Measurements from ENCODE around the gene RFC5.
"Not testable (repeated sequence)": the region's sequence is repeated elsewhere in the genome, so short reads cannot be mapped to it uniquely, and the experiment has no call there.

The RFC5 gene, protein sequence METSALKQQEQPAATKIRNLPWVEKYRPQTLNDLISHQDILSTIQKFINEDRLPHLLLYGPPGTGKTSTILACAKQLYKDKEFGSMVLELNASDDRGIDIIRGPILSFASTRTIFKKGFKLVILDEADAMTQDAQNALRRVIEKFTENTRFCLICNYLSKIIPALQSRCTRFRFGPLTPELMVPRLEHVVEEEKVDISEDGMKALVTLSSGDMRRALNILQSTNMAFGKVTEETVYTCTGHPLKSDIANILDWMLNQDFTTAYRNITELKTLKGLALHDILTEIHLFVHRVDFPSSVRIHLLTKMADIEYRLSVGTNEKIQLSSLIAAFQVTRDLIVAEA
- total RNA-seq = 8.7 to 11.4 reads per million in 2 donors

DNA sequence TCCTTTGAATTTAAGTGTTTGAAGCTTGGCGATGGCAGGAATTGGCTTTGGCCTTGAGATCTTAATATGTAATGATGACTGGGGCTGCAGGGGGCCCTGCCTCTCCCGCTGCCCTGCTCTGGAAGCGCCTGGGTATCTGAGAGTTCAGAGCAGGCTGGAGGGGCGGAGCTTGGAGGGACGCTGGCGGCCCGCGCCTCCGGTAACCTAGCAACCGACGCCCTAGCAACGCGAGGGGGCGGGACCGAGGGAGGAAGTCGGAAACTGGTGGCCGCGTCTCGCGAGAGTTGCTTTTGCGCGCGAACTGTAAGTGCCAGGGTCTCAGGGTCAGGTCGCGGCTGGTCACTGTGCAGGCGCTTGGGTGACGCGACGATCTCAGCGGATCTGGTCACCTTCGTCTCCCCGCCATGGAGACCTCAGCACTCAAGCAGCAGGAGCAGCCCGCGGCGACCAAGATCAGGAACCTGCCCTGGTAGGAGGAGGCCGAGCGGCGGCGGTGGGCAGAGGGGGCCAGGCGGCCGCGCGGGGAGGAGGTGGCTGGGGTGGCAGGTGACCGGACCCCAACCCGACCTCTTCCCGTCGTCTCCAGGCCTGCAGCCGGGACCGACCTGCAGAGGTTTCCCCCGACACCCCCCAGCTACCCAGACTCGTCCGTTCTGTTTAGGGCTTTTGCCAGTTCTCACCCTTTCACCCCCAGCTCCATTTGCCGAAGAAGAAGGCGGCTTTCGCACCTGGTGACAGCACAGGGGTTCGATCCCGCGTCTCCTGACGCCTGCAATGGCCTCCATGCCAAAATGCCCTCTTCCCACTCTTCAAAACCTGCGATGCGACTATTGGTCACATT, at the start of gene RFC5:
Gene RFC5 (plus strand): TSS at position 280 of the 841 bp plus-strand sequence. CDS start 125 bp downstream, at position 405.
- DNase-seq = peak; percentile 92 to 97 (median 97)

DNA sequence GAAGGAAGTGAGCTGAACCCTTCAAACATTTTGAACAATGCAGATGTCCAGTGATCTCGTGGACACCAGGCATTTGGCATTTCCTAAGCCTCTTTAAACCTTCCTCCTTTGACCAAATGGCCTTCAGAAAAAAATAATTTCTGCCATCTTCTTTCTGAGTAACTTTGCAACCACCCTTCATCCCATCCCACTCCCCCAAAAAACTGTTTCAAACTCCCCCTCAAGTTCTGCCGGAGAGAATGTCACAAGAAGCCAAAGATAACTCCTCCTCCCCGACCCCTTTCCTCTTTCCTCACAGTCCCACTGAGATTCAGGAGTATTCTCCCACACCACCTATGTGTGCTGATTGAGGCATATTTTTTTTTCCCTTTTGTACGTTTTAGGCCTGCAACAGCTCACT, 49.5 kb upstream of the RFC5 start:
- no peak for DNase-seq

DNA sequence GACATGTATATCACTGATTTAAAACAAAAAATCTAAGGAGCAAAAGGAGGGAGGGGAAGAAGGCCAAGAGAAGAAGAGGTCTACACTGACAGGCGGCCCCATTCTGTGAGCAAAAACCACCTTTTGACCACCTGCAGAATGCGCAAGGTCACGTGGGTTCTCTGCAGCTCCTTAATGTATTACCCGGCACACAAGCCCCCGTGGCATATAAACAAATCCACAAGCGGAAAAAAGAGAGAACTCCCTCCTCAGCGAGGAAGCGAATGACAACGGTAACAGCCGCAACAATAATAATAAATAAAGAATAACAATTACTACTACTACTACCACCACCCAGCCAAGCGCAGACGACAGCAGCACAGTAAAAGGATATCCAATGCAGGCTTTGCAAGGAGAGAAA, 49.0 kb upstream of the RFC5 start:
- DNase-seq = no peak

DNA sequence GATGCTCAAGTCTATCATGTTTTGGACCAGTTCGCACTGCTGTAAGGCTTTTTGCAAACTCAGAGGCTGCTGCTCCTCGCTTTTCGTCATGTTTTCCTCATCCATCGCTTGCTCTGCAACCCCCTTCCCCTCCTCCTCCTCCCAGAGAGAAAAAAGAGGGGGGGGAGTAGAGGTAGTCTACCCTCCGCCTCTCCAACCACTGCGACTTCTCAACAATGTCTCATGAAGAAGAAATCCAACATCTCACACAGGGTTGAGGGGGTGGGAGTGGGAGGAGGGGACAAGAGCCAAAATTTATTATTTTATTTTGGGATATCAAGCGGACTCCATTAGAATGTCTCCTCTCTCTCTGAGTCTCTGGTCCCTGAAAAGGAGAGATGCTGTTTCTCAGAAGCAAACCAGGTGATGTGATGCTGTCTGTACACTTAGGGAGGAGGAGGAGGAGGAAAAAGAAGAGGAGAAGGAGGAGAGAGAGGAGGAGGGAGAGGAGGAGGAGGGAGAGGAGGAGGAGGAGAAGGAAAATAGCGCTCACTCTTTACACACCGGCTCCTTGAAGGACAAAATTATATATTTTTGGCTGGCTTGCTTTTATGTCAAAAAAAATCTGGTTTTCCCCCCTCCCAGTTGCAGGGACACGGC, 48.2 kb upstream of the RFC5 start:
- no peak for DNase-seq

DNA sequence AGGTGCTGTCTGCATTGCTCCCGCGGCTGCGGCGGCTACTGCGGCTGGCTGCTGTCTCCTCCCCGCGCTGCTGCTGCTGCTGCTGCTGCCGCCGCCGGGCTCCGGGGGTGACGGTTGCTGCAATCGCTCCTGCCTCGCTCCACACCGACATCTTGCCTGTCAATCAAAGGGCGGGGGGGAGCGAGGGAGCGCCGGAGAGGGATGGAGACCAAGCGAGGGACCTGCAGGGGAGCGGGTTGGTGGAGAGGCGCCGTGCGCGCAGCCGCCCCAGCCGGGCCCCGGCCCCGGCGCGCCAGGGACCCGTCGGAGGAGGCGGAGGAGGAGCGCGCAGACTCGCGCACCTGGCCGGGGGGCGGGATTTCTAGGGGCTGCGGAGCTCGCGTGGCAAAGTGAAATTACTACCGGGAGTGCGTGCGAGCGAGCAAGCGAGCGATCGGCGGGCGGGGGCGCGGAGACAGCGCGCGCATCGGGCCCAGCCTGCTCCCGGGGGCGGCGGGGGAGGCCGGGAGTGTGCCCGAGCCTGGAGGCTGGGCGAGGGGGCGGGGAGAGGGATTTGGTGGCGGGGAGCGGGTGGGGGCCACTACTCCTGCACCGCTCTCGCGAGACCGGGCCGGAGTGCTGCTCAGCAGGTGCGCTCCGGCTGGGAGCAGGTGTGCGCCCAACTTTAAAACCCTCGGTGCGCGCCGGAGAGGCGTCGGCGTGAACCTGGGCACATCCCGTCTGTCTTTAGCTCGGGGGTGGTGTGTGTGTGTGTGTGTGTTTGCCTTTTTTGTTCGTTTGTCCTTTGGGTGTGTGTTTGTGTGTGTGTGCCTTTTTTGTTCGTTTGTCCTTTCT, 47.5 kb upstream of the RFC5 start, which contains the start of gene KSR2:
Gene KSR2 (minus strand): TSS at position 165 of the 834 bp plus-strand sequence. CDS start 735 bp downstream, outside the sequence.
- peak in 3 of 5 experiments; percentile 18 to 86 (median 29) for DNase-seq

DNA sequence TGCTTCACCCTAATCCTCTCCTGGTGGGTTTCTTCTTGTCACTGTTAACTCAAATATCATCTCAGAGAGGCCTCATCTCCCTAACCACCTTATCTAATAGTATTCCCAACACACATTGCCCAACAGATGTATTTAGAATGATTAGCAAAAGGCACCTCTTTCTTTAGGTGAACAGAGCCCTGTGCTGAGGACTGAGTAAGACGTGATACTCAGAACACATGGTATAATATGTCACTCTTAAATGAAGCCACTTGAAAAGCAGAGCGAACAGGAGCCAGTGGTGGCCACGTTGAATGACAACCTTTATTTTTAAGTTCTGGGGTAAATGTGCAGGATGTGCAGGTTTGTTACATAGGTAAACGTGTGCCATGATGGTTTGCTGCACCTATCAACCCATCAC, 46.2 kb upstream of the RFC5 start:
- no peak for DNase-seq

DNA sequence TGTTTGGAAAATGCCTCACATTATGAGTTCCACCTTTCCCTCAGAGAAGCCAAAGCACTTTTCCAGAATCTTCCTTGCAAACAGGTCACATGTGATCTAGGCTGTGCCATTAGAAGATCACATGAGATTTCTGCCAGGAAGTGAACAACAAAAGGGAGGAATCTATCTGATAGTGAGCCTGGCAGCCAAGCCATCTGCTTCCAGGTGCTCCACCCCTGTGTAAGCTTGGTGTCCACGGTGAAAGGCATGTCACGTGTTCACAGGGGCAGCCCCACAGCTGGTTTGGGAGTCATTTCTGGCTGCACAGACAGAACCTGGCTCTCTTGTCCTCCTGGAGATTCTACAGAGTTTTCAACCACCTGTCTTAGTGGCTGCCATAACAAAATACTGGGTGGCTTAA, 44.2 kb upstream of the RFC5 start:
- no peak for DNase-seq

DNA sequence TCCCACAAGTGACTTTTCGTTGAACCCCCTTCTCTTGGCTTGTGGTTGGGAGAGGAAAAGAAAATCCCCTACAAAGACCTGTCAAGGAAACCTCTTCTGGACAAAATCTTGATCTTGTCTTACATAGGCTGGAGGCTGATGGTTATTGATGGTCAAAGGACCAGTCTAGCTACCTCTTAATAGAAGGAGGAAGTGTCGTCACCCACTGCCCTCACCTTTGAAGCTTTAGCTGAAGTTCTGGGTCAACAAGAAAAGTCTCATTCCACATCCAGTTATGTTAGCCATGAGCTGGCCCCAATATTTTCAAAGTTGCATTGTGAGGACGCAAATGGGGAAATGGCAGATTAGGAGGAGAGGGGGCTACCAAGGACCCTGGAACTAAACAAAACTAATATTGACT, 41.5 kb upstream of the RFC5 start:
- no peak for DNase-seq

DNA sequence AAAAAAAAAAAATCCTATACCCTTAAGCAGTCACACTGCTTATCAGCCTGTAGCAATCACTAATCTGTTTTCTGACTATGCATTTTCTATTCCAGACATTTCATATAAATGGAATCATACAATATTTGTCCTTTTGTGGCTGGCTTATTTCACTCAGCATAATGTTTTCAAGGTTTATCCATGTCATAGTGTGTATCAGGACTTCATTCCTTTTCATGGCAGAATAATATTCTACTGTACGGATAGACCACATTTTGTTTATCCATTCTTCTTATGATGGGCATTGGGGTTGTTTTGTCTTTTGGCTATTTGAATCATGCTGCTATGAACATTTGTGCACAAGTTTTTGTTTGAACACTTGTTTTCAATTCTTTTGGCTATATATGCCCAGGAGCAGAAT, 39.1 kb upstream of the RFC5 start:
- no peak for DNase-seq

DNA sequence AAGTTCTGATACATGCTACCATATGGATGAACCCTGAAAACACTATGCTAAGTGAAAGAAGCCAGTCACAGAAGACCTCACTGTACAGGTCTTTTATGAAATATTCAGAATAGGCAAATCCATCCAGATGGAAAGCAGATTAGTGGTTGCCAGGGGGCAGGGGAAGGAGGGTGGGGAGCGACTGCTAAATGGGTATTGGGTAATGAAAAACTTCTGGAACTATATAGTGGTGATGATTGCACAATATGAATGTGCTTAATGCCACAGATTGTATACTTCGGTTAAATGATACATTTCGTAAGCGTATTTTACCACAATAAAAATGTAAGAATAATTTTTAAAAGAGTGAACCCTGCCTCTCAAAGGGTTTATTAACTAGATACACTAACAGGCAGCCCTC, 35.9 kb upstream of the RFC5 start:
- DNase-seq = no peak

DNA sequence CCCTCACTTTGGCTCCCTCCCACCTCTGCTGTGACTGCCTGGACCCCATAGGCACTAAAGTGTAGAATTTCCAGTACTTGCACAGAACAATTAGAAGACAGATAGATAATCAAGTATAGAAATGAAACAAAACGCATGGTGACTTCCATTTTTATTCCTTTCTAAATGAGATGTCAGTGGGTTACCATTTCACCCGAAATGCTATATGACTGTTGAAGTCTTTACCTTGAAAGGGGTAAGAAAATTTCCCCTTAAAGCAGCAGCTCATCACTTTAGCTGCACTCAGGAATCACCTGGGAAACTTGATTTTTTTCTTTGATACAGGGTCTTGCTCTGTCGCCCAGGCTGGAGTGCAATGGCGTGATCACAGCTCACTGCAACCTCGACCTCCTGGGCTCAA, 35.2 kb upstream of the RFC5 start:
- DNase-seq = peak in 1 of 5 experiments; percentile 49

DNA sequence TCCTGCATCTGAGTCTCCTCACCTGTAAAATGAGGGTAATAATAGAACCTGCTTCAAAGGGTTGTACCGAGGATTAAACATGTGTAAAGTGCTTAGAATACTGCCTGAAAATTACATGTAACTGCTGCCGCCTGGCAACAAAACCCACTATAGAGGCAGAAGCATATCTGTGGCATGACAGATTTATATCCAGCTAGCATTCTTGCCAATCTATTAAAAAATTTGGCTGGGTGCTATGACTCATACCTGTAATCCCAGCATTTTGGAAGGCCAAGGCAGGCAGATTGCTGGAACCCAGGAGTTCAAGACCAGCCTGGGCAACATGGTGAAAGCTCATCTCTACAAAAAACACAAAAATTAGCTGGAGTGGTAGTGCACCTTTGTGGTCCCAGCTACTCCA, 31.3 kb upstream of the RFC5 start:
- no peak for DNase-seq

DNA sequence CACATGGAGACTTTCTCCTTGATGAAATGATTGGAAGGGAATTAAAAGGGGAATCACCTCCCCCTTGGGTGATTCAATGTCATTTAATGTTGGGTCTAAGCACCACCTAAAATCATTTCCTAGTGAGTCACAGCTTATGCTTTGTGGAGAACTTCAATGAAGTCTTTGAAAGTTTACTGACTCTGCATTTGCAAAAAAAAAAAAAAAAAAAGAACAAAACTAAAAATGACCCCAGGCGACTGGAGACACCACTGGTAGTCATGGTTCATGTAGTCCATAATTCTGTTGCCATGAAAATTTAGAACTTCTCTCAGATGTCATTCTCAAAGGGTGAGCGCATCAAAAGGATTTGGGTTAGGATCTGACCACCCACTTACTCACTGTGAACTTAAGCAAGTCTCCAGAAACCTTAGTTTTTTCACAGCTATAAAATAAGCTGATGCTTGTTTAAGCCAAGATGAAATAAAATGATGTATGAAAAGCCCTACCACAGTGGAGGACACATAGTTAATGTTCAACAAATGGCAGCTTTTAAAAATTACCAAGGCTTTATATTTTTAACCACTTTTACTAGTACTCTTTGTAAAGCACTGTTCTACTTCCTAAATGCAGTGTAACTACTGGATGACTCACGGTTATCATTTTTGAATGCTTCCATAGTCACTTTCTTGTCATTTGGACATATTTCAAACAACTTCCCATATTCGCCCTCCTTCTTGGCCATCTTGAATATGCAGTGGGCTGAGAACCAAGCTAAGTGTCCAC, 29.6 kb upstream of the RFC5 start:
- DNase-seq = no peak

DNA sequence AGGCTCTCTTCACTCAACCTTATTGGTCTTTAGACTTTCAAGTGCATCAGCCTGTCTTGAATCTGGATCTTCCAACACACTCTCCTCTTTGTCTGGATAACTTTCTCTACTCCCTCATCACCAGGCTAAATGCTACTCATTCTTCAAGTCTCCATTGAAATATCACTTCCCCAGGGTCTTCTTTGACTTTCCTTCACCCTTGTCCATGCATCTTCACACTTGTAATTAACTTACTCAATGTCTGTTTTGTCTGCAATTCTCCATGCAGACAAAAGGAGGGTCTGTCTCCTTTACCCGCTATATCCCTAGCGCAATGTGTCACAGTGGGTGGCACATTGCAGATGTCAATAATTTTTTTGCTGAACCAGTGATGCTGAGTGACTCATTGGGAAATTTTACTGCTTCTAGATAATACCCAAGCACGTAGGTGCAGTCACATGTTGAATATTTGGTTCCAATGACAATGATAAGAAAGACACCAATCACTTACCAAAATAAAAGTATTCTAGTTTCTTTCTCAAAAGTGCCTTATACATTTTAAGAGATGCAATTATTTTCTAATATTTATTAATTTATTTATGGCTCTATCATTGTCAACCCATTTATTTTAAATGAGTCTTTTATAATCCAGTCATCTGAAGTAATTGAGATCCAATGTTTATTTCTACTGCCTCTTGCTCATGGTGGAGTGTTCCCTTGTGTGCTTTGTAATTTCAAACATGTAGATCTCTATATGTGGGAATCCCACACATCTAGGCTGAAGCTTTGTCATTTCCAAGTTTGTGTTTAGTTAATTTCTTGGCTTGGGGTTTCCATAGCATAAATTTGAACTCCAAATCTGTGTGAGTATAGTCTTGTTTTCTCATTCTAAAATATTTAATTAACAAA, 21.7 kb upstream of the RFC5 start:
- DNase-seq = peak in 1 of 5 experiments; percentile 29

DNA sequence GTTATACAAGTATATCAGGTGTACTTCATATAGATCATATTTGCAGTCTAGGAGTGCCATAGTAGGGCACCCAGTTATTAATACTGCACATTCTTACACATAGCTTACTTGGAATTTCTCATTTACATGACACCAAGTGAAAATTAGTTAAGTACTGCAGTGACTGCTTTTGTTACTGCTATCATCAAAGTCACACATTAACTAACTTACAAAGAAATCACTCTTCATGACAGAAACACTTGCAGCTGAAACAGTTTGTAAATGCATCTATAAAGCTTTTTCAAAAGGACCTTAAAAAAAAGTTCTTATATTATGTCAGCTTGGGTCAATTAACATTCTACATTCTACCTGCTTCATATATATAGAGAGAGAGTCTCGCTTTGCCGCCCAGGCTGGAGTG, 17.8 kb upstream of the RFC5 start:
- DNase-seq = no peak

DNA sequence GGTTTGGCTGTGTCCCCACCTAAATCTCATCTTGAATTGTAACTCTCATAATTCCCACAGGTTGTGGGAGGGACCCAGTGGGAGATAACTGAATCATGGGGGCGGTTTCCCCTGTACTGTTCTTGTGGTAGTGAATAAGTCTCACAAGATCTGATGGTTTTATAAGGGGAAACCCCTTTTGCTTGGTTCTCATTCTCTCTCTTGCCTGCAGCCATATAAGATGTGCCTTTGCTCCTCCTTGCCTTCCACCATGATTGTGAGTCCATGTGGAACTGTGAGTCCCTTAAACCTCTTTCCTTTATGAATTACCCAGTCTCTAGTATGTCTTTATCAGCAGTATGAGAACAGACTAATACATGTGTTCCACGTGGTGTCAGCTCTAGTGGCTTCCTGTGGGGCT, 16.7 kb upstream of the RFC5 start:
- not testable (repeated sequence) for DNase-seq

DNA sequence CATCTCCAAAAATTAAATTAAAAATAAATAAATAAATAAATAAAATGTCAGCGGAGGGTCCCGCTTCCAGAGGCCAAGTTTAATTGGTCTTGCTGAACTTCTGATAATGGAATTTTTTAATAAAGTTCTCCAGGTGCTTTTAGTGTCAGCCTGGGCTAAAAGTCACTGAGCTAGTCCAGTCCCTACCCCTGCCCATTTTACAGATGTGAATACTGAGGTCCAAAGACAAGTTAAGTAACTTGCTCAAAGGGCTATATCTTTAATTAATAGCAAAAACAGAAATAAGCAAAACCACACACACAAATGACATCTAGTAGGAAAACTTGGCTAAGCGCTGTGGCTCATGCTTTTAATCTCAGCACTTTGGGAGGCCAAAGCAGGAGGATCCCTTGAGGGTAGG, 5.6 kb upstream of the RFC5 start:
- no peak for DNase-seq

DNA sequence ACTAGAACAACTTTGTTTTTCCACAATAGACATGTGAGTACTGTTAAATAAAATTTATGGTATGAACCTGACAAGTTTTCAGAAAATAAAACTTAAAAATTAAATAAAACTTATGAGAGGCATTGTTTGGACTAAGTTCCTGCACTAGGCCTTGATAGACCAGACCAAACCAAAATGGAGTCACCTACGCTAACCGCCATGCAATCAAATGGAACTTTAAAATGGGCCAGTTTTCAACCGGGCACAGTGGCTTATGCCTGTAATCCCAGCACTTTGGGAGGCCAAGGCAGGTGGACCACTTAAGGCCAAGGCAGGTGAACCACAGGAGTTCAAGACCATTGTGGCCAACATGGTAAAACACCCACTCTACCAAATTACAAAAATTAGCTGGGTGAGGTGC, 5.1 kb upstream of the RFC5 start:
- DNase-seq = no peak

DNA sequence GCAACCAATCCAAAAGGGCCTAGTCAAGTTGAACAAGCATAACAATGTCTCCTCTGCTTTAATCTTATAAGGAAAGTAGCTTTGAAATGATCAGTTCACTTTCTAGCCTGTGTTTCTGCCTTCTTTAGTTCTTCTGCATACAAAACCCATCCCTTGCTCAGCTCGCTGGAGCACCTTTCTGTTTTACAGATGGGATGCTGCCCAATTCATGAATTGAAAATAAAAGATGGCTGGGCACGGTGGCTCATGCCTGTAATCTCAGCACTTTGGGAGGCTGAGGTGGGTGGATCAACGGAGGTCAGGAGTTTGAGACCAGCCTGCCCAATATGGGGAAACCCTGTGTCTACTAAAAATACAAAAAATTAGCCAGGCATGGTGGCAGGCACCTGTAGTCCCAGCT, 4.5 kb upstream of the RFC5 start:
- no peak for DNase-seq

DNA sequence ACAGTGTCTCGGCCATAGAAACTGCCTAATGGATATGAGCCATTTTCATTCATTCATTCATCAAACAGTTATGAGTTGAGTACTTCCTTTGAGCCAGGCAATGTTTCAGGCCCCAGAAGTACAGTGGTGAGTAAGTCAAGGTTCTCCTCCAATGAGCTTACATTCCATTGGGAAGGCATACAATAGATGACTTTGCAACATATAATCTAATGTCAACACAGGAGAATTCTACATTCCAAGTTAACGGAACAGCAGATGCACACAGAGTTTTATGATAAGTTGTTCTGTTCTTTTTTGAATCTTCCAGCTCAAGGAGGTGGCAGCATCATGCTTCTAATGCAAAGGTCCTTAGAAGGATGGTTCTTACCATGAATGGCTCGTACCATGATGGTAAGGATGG, 3.2 kb upstream of the RFC5 start:
- DNase-seq = no peak

DNA sequence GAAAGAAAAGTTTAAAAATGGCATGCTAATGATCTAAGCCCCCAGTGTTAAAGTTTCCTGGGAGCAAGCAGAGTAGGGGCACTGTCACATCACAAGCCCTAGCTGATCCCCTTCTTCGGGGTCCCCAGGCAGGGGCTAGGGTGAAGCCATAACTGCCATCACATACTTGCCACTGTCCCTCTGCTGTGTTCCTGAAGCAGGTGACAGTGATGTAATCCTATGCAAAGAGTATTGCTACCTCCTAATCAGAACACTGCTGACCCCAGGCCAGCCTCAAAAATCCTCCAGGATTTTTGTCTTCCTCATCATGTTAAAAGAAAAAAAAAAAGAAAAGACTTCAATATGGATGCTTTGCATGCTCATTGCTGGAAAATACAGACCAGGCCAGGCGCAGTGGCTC, 1.2 kb upstream of the RFC5 start:
- no peak for DNase-seq
